Colonic mucosa (tissue), 4 donors: ENCODE results near the gene PTPRN2. TPM values are rescaled to one million over a fixed set of nuclear protein-coding genes. Genes with fewer than 3 reads are reported as not detected.
"Not testable (repeated sequence)": the region's sequence is repeated elsewhere in the genome, so short reads cannot be mapped to it uniquely, and the experiment has no call there.

ENCODE experiments used
- DNase-seq: peaks from one replicate; pipeline ENCODE4 v3.0.0-alpha.2; 2020
- H3K27ac ChIP-seq: fragments of 200-600 bp; one replicate; pipeline ENCODE4 v1.8.0; 2021
- H3K27me3 ChIP-seq: fragments of 200-600 bp; one replicate; pipeline ENCODE4 v1.8.0; 2021
- H3K36me3 ChIP-seq: fragments of 200-600 bp; one replicate; pipeline ENCODE4 v1.8.0; 2021
- H3K4me1 ChIP-seq: fragments of 200-600 bp; one replicate; pipeline ENCODE4 v1.8.0; 2021; ENCODE audit warnings: mild to moderate bottlenecking
- H3K4me3 ChIP-seq: fragments of 200-600 bp; one replicate; pipeline ENCODE4 v1.8.0; 2021
- H3K9ac ChIP-seq, 2 donors: one replicate each; pipeline ENCODE4 v1.7.0; 2013; ENCODE audit warnings: control low read depth in 2 of 2, low read depth in 2 of 2, low read length in 2 of 2
- H3K9me3 ChIP-seq: fragments of 200-600 bp; one replicate; pipeline ENCODE4 v1.8.0; 2021
- intact Hi-C: fragments of 100-400 bp; cut with DNase I; formaldehyde crosslinking; loops from one replicate; pipeline ENCODE4 v1.14.1; 2022
- total RNA-seq, 2 donors: library from RNA; stranded (reverse); fragmentation: NEBNext Ultra II Directional in 1 of 2; extraction: Animal tissue kit (Norgen Biotek cat#: 25700) in 1 of 2; gene quantifications; one replicate each; pipeline ENCODE4 v1.2.1, GENCODE V29; 2021
- TF ChIP-seq, protein P1 (sequence below): fragments of 200-600 bp; IDR thresholded peaks from one replicate; pipeline ENCODE4 v1.8.0; 2022; ENCODE audit warnings: antibody characterized with exemption, mild to moderate bottlenecking
- donor health status: healthy.
- donor health status: DM: no; HTN: no; CAD: no.
- donor health status: DM: no; HTN: no; CAD: no.

PTPRN2 gene
- total RNA-seq, 2 donors from 2014 or later, result 14.7 to 21.6 TPM

DNA sequence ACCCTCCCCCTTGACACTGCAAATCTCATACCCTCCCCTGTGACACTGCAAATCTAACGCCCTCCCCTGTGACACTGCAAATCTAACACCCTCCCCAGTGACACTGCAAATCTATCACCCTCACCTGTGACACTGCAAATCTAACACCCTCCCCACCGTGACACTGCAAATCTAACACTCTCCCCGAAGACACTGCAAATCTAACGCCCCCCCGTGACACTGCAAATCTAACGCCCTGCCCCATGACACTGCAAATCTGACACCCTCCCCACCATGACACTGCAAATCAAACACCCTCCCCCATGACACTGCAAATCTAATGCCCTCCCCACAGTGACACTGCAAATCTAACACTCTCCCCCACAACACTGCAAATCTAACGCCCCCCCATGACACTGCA, 647.1 kb downstream of the PTPRN2 start:
- intact Hi-C loops, result no loop called here
- Histone ChIP-seq H3K9me3 (no peaks in the 10 kb centered on the region), H3K27ac (no peak overlapping the region), H3K9ac (no peak overlapping the region), H3K4me1 (no peaks in the 10 kb centered on the region), H3K4me3 (no peak overlapping the region), H3K27me3 (no peaks in the 10 kb centered on the region), H3K36me3 (no peaks in the 10 kb centered on the region)
- TF ChIP-seq, protein P1, sequence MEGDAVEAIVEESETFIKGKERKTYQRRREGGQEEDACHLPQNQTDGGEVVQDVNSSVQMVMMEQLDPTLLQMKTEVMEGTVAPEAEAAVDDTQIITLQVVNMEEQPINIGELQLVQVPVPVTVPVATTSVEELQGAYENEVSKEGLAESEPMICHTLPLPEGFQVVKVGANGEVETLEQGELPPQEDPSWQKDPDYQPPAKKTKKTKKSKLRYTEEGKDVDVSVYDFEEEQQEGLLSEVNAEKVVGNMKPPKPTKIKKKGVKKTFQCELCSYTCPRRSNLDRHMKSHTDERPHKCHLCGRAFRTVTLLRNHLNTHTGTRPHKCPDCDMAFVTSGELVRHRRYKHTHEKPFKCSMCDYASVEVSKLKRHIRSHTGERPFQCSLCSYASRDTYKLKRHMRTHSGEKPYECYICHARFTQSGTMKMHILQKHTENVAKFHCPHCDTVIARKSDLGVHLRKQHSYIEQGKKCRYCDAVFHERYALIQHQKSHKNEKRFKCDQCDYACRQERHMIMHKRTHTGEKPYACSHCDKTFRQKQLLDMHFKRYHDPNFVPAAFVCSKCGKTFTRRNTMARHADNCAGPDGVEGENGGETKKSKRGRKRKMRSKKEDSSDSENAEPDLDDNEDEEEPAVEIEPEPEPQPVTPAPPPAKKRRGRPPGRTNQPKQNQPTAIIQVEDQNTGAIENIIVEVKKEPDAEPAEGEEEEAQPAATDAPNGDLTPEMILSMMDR, result no peak
- DNase-seq, result no peak

DNA sequence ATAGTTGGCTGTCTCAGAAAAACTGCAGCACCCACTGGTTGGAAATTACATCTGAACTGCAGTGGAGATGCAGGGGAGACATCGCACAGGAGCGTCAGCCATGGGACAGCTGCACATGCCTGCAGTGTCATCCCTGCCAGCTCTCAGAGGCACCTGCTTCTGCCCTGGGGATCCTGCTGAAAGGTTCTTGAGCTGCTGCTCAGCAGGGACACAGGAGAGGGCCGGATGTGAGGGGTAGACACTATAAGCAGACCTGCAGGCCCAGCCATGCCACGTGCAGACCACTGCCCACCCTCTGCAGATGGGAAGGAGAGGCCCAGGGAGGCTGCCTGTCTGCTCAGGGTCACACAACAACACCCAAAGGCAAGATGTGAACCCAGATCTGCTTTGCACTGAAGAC, 649.4 kb downstream of the PTPRN2 start:
- H3K27me3 ChIP-seq, result no peaks in the 10 kb centered on the region
- intact Hi-C loops, result no loop called here
- no peaks in the 10 kb centered on the region for H3K9me3 ChIP-seq
- no peak overlapping the region for H3K27ac ChIP-seq
- H3K9ac ChIP-seq, result no peak overlapping the region
- no peaks in the 10 kb centered on the region for H3K4me1 ChIP-seq
- TF ChIP-seq, protein P1, result no peak
- no peaks in the 10 kb centered on the region for H3K36me3 ChIP-seq
- no peak for DNase-seq
- no peak overlapping the region for H3K4me3 ChIP-seq

DNA sequence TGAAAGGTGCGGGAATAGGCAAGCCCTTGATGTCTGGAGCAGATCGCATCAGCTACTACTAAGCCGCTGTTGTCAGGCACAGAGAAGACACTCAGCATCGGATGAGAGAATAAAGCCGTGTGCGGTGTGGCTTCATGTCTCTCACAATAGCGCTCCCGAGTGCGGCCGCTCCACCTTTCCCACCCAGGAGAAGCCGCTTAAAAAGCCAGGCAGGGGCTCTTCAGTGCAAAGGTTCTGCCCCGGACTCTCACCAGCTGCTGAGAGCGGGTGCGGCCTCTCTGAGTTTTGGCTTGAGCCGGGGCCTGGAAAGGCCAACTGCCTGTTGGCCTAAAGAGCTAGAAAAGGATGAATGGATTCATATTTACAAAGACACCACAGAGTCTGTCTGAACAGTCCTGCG, 650.2 kb downstream of the PTPRN2 start:
- H3K27ac ChIP-seq, result no peak overlapping the region
- intact Hi-C loops, result no loop called here
- H3K4me1 ChIP-seq, result no peaks in the 10 kb centered on the region
- H3K4me3 ChIP-seq, result no peak overlapping the region
- H3K9ac ChIP-seq, result no peak overlapping the region
- TF ChIP-seq, protein P1, result no peak
- H3K36me3 ChIP-seq, result no peaks in the 10 kb centered on the region
- H3K9me3 ChIP-seq, result no peaks in the 10 kb centered on the region
- DNase-seq, result no peak
- H3K27me3 ChIP-seq, result no peaks in the 10 kb centered on the region

DNA sequence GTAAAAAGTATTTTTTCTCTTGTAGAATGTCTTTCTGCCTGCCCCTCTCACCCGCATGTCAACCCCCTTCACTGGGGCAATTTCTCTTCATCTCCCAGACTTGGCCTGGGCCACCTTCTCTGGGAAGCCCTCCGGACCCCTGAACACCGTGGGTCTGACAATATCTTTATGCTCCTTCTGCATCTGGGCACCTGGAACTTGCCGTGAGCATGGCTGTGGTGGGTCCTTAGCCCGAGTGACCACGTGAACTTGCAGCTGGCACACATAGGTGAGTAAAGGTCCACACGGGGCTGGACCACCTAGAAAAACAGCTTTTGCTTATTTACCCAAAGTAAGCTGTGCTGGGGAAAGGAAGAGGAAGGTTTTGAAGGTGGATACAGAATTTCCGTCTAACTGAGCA, 650.6 kb downstream of the PTPRN2 start:
- intact Hi-C loops, result no loop called here
- Histone ChIP-seq H3K9me3 (no peaks in the 10 kb centered on the region), H3K36me3 (no peaks in the 10 kb centered on the region), H3K4me1 (no peaks in the 10 kb centered on the region), H3K4me3 (no peak overlapping the region), H3K27ac (no peak overlapping the region), H3K9ac (no peak overlapping the region), H3K27me3 (no peaks in the 10 kb centered on the region)
- DNase-seq, result no peak
- TF ChIP-seq, protein P1, result no peak

DNA sequence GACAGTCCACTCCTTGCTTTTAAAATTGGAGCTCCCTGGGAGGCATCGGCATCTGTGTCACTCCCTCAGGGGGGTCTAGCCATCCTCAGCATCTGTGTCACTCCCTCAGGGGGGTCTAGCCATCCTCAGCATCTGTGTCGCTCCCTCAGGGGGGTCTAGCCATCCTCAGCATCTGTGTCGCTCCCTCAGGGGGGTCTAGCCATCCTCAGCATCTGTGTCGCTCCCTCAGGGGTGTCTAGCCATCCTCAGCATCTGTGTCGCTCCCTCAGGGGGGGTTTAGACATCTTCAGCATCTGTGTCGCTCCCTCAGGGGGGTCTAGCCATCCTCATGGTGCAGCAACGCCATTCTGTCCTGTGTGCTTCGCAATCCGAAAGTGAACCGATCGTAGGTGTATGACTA, 651.9 kb downstream of the PTPRN2 start:
- H3K9me3 ChIP-seq, H3K4me1 ChIP-seq, DNase-seq, H3K4me3 ChIP-seq, H3K36me3 ChIP-seq, intact Hi-C loops, H3K27me3 ChIP-seq, H3K27ac ChIP-seq, H3K9ac ChIP-seq: not testable (repeated sequence)

DNA sequence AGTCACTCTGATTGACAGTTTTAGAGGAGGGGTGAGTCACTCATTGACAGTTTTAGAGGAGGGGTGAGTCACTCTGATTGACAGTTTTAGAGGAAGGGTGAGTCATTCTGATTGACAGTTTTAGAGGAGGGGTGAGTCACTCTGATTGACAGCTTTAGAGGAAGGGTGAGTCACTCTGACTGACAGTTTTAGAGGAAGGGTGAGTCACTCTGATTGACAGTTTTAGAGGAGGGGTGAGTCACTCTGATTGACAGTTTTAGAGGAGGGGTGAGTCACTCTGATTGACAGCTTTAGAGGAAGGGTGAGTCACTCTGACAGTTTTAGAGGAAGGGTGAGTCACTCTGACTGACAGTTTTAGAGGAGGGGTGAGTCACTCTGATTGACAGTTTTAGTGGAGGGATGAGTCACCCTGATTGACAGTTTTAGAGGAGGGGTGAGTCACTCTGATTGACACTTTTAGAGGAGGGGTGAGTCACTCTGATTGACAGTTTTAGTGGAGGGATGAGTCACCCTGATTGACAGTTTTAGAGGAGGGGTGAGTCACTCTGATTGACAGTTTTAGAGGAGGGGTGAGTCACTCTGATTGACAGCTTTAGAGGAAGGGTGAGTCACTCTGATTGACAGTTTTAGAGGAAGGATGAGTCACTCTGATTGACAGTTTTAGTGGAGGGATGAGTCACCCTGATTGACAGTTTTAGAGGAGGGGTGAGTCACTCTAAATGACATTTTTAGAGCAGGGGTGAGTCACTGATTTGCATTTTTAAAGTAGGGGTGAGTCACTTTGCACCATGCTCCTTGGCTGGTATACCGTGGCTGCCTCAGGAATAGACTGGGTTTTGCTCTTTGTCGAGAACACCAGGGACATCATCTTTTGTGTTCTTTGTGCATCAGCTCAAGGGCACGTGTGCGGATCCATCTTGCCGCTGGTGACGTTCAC, 654.1 kb downstream of the PTPRN2 start:
- H3K9me3 ChIP-seq, H3K9ac ChIP-seq, H3K36me3 ChIP-seq, DNase-seq, H3K27ac ChIP-seq, H3K27me3 ChIP-seq, H3K4me1 ChIP-seq, intact Hi-C loops, H3K4me3 ChIP-seq: not testable (repeated sequence)
